GM19043 (cell line): ENCODE measurements around the gene ANKS1A.

Experiments
- ATAC-seq: cut with Tn5 transposase; IDR thresholded peaks from one replicate; pipeline ENCODE4 v1.9.1; 2021; ENCODE audit warnings: low read depth; ENCODE audit not compliant: unreplicated experiment

The ANKS1A gene

GRCh38 chr6:35036059-35036827, 147.2 kb downstream of the ANKS1A start:
- no peak for ATAC-seq

DNA sequence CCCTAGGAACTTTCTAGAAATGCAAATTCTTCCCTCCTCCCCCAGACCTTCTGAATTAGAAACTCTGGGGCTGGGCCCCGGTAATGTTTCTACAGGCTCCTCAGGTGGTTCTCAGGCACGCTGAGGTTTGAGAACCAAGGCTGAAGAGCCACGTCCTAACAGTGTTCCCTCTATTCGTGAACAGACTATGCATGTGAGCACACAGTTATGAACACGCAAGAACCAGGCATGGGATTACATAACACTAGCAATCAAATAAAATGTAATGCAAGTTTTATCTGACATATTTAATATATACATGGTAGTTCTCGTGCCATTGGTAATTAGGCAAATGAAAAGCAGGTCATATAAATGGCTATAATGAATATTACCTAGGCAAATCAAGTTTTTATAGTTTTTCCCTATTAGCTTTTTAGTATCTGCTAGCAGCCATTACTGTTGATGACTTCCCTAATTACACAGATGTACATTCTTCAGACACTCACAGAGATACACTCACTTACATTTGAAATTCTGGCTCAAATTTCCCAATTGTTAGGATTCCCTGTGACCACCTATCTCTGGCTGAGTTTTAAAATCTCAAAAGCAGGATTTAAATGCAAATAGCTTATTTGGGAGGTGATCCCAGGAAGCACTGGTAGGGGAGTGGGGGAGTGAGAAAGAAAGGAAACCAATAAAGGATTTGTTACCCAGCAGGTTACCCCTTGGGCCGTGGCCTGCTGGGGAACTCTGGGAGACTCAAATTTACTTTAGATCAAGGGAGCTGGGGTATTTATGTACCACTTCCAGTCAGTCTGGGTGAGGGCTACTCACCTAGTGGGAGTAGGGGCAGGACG, 148.0 kb downstream of the ANKS1A start:
- ATAC-seq, result no peak

GRCh38 chr6:35037664-35038038, 148.6 kb downstream of the ANKS1A start:
- no peak for ATAC-seq

DNA sequence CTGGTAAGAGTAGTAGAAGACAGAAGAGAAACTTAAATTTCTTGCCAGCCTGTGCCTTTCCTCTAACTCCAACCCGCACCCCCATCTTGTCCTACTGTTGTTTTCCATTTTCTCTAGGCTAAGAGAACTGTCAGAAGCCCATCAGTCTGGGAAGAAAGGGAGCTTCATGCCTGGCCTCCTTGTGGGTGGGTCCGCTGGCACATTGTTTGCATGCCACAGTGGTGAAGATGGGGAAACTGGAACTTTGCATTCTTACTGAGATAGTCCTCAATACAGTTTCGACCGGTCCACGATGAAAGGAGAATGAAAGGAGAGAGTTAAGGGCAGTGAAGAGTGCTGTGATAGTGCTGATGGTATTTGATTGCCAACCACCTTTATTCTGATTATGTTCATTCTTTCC, 149.0 kb downstream of the ANKS1A start:
- no peak for ATAC-seq

- no peak for ATAC-seq
These were observed 151.3 kb downstream of the ANKS1A start for GRCh38 chr6:35040398-35040797.

DNA sequence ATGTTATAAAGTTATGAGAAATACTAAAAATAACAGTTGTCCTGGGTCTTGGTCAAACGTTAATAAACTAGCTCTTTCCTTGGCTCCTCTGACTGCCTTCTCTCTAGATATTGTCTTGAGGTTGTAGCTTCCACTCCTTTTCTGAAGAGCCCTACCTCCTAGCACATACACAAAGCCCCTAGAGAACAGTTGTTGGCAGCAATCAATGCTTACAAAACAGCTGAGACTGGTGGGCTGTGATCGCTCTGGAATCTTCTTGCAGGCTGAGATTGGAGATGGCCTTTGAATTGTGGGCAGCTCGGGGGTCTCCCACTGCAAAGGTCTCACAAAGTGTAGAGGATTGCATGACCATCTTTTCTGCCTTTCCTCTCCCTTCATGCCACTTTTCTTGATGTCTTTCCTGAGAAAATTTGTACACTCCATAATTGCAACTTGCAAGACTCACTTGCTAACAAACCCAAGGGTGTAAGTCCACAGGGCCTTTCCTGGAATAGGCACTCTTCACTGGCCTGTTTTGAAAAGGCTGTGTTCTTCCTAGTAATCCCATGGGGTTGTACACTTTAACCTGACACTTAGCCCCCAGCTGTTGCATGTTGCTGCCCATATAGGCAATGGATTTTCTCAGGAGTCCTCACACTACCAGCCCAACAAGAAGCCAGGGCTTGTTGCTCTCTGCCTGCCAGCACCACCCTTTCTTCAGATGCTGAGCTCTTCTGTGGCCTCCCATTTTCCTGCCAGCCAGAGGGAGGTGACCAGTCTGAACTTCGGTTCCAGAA, 152.2 kb downstream of the ANKS1A start:
- no peak for ATAC-seq

DNA sequence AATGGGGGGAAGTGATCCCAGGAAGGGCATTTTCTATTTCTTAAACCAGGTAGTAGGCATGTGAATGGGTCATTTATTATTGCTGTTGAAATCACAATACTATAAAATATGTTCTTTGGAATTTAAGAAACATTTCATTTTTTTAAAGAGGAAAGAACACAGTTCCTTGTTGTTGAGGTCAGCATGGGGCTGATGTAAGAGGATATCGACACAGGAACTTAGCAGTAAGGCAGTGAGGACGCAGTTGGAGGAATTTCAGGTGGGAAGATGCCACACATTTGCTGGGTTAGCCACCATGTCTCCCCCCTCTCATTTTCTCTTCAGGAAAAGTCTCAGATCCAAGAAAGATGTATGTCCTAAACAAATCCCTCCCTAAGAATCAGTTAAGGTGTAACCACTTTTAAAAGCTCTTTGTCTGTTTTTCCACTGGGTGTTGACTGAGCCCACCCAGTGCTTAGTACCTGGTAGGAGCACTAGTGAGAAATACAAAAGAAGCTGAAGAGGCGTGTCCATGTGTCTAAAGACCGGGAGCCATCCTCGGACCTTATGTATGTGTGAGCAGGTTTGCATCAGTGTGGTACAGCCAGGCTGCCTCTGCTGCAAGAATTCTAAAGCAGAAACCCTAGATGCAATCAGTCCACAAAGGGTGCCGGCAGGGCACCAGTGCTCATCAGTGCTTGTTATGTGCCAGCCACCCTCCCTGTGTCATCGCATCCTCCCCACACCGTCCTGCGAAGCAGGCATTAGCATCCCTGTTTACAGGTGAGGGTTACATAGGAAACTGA, 153.2 kb downstream of the ANKS1A start:
- no peak for ATAC-seq

DNA sequence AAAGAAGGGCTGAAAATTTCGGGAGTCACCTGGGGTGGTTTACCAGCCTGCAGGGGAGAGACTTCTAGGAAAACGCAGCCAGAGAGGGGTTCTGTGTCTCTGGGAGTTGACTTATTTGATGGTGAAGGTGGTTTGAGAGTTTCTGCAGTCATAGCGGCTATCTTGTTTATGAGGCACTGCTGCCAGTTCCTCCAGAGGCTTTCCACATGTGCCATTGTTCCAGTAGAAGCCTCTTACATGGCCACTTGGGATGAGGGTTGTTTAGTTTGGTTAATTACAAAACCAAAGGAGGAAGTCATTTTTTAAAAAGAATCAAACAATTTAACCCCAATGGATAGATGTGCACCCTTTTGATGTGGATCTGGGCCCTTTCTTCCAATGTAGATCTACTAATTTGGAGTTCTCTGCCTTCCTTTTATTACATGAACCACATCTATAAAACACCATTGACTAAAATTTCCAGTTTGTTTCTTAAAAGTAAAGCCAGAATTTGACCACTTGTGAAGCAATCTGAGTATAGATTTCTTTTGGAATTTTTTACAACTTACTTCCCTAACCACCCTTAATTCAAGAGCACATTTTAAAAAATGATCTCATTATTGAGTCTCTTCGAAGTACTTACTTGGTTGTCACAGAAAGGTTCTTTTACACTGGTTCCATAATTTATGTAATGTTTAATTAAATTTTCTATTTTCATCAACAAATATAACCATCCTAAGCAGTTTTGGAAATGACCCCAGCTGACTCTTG, 154.5 kb downstream of the ANKS1A start:
- no peak for ATAC-seq

GRCh38 chr6:35044145-35044745, 155.2 kb downstream of the ANKS1A start:
- ATAC-seq, result no peak

GRCh38 chr6:35044761-35045421, 155.8 kb downstream of the ANKS1A start:
- ATAC-seq, result no peak

- ATAC-seq, result no peak
These were observed 157.0 kb downstream of the ANKS1A start for GRCh38 chr6:35046103-35046502.

- no peak for ATAC-seq
These were observed 157.8 kb downstream of the ANKS1A start for GRCh38 chr6:35046862-35047261.

GRCh38 chr6:35047265-35048011, 158.4 kb downstream of the ANKS1A start:
- ATAC-seq, result no peak

- ATAC-seq, result no peak
These were observed 159.1 kb downstream of the ANKS1A start for GRCh38 chr6:35048031-35048613.

DNA sequence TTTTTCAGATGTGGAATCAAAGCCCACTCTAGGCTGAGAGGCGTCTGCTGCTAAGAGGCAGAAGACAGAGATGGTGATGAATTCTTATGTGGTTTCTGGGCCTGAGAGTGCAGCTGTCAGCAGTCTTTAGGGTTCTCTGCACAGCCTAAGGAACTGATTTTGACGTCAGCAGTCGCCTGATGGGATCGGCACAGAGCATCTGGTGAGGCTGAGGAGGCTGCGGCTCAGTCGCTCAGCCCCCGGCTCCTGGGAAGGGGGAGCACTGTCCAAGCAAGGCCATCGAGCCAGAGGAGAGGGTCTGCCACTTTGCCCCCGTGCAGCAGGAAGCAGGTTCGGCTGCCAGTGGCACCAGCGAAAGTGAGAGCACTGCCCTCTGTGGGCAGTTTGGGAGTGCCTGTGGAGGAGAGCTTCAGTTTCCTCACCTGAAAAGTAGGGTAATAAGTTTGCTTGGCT, 159.6 kb downstream of the ANKS1A start:
- ATAC-seq, result no peak

DNA sequence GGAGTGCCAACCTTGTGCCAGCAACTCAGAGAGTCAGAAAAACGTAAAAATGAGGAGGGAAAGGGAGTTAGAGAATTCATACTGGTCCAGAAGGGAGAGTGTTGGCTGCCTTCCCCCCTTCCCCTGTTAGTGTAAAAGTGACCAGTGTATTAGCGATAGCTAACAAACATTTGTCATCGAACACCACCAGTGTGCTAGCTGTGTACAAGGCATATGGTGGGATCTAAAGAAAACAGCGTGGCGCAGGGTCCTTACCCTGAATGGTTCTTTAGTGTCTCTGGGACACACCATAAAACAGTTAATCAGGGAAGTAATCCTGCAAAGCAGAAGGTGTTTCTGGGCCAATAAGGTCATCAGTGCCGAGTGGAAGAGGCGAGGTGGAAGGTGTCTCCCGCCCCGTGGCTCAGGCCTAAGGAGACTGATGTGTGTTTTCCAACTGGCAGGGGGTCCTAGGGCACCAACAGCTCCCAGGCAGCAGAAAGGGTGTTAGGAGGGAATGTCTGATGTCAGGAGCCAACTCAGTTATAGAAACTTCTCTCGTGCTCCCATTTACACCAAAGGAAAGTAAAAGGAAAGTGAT, 160.2 kb downstream of the ANKS1A start:
- ATAC-seq, result no peak
